HUES64 (cell line): ENCODE data around the gene SETD3.

ENCODE experiments used
- H3K27ac ChIP-seq: 2 replicates; pipeline ENCODE4 v1.7.0; 2013; ENCODE audit warnings: low read depth, low read length, inconsistent platforms
- H3K27me3 ChIP-seq: 2 replicates; pipeline ENCODE4 v1.6.1; 2013; ENCODE audit warnings: mild to moderate bottlenecking, low read length; ENCODE audit not compliant: insufficient read depth
- H3K36me3 ChIP-seq: 2 replicates; pipeline ENCODE4 v1.6.1; 2013; ENCODE audit warnings: mild to moderate bottlenecking, low read length; ENCODE audit not compliant: insufficient read depth
- H3K4me1 ChIP-seq: 2 replicates; pipeline ENCODE4 v1.6.1; 2013; ENCODE audit warnings: mild to moderate bottlenecking, low read length, moderate library complexity; ENCODE audit not compliant: insufficient read depth
- H3K4me3 ChIP-seq: 2 replicates; pipeline ENCODE4 v1.5.1; 2013; ENCODE audit warnings: mild to moderate bottlenecking, low read length, moderate library complexity
- H3K9ac ChIP-seq: 2 replicates; pipeline ENCODE4 v1.6.1; 2013; ENCODE audit warnings: mild to moderate bottlenecking, low read depth, low read length
- H3K9me3 ChIP-seq: 2 replicates; pipeline ENCODE4 v1.6.1; 2013; ENCODE audit warnings: low read depth, low read length; ENCODE audit not compliant: insufficient read depth
- WGBS: fragments of 150-250, 120-280 bp; methylation state at CpG from one replicate; pipeline ENCODE4 v1.1.7; 2013; ENCODE audit warnings: missing lambda C conversion rate; 5-methylcytosine and 5-hydroxymethylcytosine counted together

SETD3 gene

DNA sequence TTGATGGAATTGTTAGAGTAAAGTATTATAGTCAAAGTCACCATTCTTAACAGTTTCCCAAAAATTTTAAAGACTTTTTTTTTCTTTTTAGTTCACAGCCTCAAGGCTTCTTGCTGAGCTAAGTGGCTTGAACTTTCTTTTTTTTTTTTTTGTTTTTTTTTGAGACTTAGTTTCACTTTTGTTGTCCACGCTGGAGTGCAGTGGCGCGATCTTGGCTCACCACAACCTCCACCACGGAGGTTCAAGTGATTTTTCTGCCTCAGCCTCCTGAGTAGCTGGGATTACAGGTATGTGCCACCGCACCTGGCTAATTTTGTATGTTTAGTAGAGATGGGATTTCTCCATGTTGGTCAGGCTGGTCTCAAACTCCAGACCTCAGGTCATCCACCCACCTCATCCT, 92.8 kb downstream of the SETD3 start:
- Histone ChIP-seq H3K9ac (no peak overlapping the region), H3K27ac (no peak overlapping the region), H3K4me3 (no peak overlapping the region), H3K9me3 (peaks cover 4% of the 10 kb centered on the region; the same call in 1 of the 2 replicates), H3K4me1 (0 out of 2 replicates have a peak, but pooled peaks cover 4% of the 10 kb centered on the region), H3K27me3 (no peaks in the 10 kb centered on the region), H3K36me3 (no peaks in the 10 kb centered on the region)
- 92% methylated on average over 5 of the region's 5 CpGs for WGBS

DNA sequence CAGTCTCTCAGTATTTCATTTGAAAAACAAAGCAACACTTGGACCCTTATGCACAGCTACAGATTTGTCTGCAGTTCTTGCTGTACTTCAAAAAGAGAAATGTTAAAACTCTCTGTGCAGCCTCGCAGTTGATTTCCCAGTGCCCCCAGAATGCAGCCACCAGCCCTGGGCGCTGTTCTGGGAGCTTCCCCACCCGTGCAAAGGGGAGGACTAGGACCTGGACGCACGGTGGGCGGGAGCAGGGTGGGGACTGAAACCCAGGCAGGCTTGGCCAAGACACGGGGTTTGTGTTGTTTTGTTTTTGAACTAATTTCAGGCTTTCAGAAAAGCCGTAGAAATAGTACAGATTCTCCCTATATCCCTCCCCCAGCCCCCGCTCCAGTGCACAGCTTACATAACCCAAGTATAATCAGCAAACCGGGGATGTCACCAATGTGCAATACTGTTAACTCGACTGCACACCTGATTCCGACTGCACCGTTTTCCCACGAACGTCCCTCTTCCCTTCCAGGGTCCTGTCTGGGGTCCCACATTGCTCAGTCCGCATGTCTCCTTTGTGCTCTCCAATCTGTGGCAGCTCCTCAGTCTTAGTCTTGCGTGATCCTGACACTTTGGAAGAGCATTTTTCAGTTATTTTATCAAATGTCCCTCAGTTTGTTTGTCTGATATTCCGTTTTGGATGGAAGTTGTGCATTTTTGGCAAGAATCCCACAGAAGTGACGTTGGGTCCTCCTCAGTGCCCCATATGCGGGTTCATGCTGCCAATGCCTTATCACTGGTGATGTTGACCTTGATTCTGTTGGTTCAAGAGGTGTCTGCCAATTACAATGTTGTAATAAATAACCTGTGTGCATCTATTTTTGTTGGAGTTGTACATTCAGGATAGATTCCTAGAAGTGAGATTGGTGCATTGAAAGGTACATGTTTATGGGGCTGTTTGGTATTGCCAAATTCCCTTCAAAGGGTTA, 95.9 kb downstream of the SETD3 start:
- 88% methylated on average over 20 of the region's 20 CpGs for WGBS
- no peak overlapping the region for H3K9ac ChIP-seq
- no peak overlapping the region for H3K4me3 ChIP-seq
- H3K36me3 ChIP-seq, result no peaks in the 10 kb centered on the region
- H3K9me3 ChIP-seq, result peaks cover 4% of the 10 kb centered on the region; the same call in 1 of the 2 replicates
- H3K27ac ChIP-seq, result no peak overlapping the region
- no peaks in the 10 kb centered on the region; the same call in 1 of the 2 replicates for H3K27me3 ChIP-seq
- H3K4me1 ChIP-seq, result 0 out of 2 replicates have a peak, but pooled peaks cover 4% of the 10 kb centered on the region

DNA sequence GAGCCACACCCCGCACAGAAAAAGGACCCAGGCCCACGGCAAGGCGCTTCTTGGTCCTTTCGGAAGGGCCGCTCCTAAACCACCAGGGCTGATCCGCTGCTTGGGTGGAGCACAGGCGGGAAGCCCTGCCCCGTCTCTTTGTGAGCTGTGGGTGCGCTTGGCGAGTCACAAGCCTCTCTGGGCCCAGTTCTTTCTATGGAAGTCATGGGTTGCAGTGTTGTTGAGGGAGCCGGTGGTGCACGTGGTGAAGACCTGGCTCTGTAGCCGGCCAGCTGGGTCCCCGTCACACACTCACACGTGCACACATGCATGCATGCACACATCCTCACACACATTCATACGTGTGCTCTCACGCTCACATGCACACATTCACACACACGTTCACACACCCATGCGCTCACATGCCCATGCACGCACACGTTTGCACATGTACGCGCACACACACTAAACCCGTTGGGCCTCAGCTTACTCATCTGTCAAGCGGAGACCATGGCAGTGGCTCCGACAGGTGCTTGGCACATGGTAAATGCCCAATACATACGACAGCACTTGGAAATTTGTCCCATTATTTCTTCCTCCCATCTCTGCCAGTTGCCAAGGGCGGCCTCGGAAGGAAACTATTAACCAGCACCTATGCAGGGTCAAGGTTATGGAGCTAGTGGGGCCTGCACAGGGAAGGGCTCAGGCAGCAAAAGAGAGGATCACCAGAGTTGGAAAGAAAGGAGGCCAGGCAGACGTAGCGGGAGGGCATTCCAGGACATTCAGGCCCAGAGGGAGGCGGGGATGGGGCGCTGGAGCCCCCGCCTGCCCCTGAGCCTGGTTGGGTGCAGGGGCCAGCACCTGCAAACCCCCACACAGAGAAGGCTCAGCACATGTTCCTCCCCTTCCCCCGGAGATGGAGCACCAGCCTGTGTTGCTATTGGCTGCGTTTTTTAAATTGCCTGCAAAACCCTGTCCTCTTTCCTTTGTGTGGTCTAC, 96.9 kb downstream of the SETD3 start:
- Histone ChIP-seq H3K4me3 (no peak overlapping the region), H3K9me3 (peaks cover 4% of the 10 kb centered on the region; the same call in 1 of the 2 replicates), H3K4me1 (0 out of 2 replicates have a peak, but pooled peaks cover 4% of the 10 kb centered on the region), H3K9ac (no peak overlapping the region), H3K27ac (no peak overlapping the region), H3K27me3 (no peaks in the 10 kb centered on the region; the same call in 1 of the 2 replicates), H3K36me3 (no peaks in the 10 kb centered on the region)
- WGBS, result 84% methylated on average over 36 of the region's 36 CpGs

DNA sequence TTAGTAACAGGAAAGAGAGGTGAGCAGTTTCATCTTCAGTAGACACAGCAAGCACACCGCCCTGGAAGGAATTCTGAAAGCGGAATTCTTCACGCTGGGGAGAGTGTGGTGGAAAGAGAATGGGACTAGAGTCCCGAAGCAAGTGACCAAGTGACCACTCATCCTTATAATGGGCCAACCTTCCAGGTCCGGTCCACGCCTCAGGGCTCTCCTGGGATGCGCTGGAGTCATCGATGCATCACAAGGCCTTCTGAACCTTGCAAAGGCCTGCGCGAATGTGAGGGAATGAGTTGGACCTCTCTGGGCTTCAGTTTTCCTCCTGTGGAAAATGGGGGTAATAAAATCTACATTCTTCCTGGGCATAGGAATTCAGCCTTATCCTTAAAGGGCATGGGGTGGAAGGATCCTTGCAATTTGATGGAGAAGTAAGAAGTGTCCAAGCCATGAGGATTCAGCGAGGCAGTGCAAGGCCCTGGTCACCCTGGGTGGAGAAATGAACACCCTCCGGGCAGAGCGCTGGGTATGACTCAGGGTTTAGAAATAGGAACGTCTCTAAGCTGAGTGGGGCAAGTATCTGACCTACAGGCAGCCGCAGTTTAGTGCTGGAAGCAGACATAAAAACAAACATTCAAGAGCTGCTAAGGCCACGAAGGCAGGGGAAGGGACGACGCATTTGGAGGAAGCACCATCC, 97.7 kb downstream of the SETD3 start:
- whole genome bisulfite sequencing, result 93% methylated on average over 18 of the region's 18 CpGs
- Histone ChIP-seq H3K27me3 (no peaks in the 10 kb centered on the region; the same call in 1 of the 2 replicates), H3K27ac (no peak overlapping the region), H3K36me3 (no peaks in the 10 kb centered on the region), H3K4me1 (0 out of 2 replicates have a peak, but pooled peaks cover 4% of the 10 kb centered on the region), H3K9ac (no peak overlapping the region), H3K4me3 (no peak overlapping the region), H3K9me3 (peaks cover 4% of the 10 kb centered on the region; the same call in 1 of the 2 replicates)

DNA sequence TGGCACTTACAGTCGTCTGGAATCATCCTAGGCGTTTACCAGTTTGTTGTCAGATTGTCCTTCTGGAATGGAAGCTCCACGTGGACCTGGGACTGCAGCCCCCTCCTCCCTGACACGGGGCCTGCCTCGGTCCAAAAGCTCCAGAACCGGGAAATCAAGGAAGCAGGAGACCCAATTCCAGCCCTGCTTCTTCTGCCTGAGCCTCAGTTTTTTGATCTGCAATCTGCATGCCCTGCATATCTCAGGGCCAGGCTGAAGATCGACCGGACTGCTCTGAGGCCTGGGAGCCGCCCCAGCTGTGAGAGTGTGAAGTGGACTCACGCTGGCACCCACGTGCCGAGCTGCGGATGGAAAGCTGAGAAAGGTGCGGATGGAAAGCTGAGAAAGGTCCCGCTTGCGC, 98.6 kb downstream of the SETD3 start:
- H3K27ac ChIP-seq, result no peak overlapping the region
- H3K27me3 ChIP-seq, result no peaks in the 10 kb centered on the region; the same call in 1 of the 2 replicates
- no peak overlapping the region for H3K4me3 ChIP-seq
- no peak overlapping the region for H3K9ac ChIP-seq
- 0 out of 2 replicates have a peak, but pooled peaks cover 4% of the 10 kb centered on the region for H3K4me1 ChIP-seq
- 83% methylated on average over 16 of the region's 16 CpGs for WGBS
- peaks cover 4% of the 10 kb centered on the region; the same call in 1 of the 2 replicates for H3K9me3 ChIP-seq
- H3K36me3 ChIP-seq, result no peaks in the 10 kb centered on the region

DNA sequence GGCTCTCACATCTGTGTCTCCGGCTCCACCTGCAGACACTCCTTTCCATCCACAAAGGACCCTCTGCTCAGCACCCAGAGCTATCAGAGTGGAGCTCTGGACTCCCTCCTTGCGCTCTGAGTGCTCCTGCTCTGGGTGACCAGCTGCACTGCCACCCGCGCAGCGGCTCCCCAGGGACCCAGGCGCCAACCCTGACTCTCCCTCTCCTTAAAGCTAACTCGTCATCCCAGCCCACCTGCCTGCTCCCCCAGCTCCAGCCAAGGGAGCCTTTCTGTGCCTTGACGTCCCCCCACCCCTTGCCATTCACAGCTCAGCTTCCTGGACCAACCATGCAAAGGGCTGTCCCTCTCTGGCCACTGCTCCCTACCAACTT, 99.0 kb downstream of the SETD3 start:
- Histone ChIP-seq H3K36me3 (no peaks in the 10 kb centered on the region), H3K4me1 (0 out of 2 replicates have a peak, but pooled peaks cover 4% of the 10 kb centered on the region), H3K9me3 (peaks cover 4% of the 10 kb centered on the region; the same call in 1 of the 2 replicates), H3K27ac (no peak overlapping the region), H3K27me3 (no peaks in the 10 kb centered on the region; the same call in 1 of the 2 replicates), H3K9ac (no peak overlapping the region), H3K4me3 (no peak overlapping the region)
- 91% methylated on average over 7 of the region's 8 CpGs for WGBS

DNA sequence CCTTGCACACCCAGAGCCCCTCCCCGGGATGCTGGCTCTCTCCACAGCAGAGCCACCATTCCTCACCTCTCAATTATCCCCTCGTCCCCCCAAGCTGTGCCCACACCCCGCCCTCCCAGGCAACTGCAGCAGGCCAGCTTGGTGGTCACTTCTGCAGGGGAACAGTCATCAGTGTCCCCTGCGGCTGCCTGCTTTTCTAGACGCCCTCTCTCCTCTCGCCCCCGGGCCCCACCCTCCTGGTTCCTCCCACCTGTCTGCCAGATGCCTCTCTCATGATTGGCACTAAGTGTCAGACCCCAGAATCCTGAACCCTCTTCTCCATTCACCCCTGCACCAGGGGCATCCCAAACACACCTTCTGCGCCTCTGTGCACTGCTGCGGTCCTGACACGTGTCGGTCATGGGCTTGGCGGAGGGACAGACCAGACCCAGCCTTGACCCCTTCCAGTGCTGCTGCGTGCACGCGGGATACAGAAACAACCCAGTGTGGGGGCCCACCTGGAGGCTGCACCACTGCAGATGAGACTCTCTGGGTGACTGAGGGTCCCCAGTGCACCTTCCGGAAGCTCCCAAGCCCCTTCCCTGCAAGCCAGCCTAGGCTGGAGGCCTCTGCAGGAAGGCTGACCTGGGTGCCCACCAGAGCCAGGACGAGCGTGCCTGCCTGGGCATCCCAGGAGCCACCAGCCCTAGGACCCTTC, 99.5 kb downstream of the SETD3 start:
- no peaks in the 10 kb centered on the region; the same call in 1 of the 2 replicates for H3K27me3 ChIP-seq
- H3K36me3 ChIP-seq, result no peaks in the 10 kb centered on the region
- H3K27ac ChIP-seq, result no peak overlapping the region
- WGBS, result 87% methylated on average over 18 of the region's 18 CpGs
- no peak overlapping the region for H3K4me3 ChIP-seq
- H3K4me1 ChIP-seq, result 0 out of 2 replicates have a peak, but pooled peaks cover 4% of the 10 kb centered on the region
- H3K9me3 ChIP-seq, result peaks cover 4% of the 10 kb centered on the region; the same call in 1 of the 2 replicates
- H3K9ac ChIP-seq, result no peak overlapping the region

DNA sequence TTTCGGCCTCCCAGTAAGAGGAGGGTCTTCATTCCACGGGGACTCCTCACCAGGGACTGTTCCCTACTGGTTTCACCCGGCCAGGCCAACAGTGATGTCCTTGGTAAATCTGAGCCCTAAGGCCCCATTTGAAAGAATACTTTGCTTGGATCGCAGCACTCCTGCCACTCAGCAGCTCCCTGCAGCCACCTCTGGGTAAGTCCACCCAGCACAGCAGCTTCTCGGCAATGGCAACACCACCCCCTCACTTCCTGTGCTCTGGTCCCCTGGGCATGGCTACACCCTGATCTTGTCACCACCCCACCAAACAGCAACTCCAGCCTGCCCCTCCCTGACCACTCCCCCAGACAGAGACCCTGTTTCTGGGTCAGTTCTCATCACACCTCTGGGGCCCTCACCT, 100.3 kb downstream of the SETD3 start:
- Histone ChIP-seq H3K9ac (no peak overlapping the region), H3K4me1 (0 out of 2 replicates have a peak, but pooled peaks cover 4% of the 10 kb centered on the region), H3K27me3 (no peaks in the 10 kb centered on the region; the same call in 1 of the 2 replicates), H3K27ac (no peak overlapping the region), H3K4me3 (no peak overlapping the region), H3K9me3 (no peaks in the 10 kb centered on the region), H3K36me3 (no peaks in the 10 kb centered on the region)
- 67% methylated on average over 5 of the region's 5 CpGs for WGBS

DNA sequence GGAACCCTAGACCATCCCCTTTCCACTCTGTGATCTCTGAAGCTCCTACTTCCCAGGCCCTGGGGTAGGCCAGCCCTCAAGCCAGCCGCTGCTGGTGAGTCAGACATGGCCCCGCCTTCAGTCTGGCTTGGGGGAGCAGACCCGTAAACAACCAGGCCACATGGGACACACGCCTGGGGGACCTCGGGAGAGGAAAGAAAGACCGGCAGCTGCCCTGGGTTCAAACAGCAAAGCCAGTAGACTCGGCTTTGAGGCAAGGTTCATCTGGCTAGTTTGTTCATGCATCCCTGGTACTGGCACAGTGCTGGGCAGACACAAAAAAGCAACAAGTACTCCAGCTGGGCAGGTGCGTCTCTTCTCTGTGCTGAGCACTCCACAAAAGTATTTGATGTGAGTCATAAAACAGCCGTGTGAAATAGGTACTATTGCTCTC, 101.9 kb downstream of the SETD3 start:
- Histone ChIP-seq H3K9me3 (no peaks in the 10 kb centered on the region), H3K4me3 (no peak overlapping the region), H3K4me1 (no peaks in the 10 kb centered on the region), H3K9ac (no peak overlapping the region), H3K36me3 (no peaks in the 10 kb centered on the region), H3K27me3 (no peaks in the 10 kb centered on the region; the same call in 1 of the 2 replicates), H3K27ac (no peak overlapping the region)
- 69% methylated on average over 9 of the region's 9 CpGs for WGBS

DNA sequence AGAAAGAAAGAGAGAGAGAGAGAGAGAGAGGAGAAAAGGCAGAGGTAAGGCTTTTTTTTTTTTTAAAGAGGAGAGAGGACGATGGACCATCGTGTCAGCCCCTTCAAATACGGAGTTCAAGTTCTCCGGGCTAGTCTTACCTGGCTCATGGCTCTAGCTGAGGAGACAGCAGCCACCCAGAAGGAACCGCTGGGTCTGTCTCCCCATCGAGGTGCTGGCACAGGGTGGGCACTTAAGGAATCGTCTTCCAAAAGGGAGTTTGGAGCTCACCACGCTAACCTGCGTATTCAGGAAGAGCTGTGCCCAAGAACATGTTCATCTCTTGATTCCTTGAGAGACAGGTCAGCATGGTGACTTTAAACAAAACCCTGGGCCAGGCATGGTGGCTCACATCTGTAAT, 102.7 kb downstream of the SETD3 start:
- H3K4me3 ChIP-seq, result no peak overlapping the region
- no peaks in the 10 kb centered on the region for H3K36me3 ChIP-seq
- 85% methylated on average over 9 of the region's 9 CpGs for WGBS
- H3K4me1 ChIP-seq, result no peaks in the 10 kb centered on the region
- no peak overlapping the region for H3K27ac ChIP-seq
- no peaks in the 10 kb centered on the region; the same call in 1 of the 2 replicates for H3K27me3 ChIP-seq
- no peaks in the 10 kb centered on the region for H3K9me3 ChIP-seq
- no peak overlapping the region for H3K9ac ChIP-seq
